Skeletal muscle satellite cell (primary cell): ENCODE measurements around the gene POU3F3.

Experiments used
- H3K27me3 ChIP-seq: 2 replicates; pipeline ENCODE4 v1.7.0; 2013; ENCODE audit warnings: low read length; ENCODE audit not compliant: control insufficient read depth, insufficient read depth
- H3K36me3 ChIP-seq: 2 replicates; pipeline ENCODE4 v1.7.0; 2013; ENCODE audit warnings: mild to moderate bottlenecking, control low read depth, low read length; ENCODE audit not compliant: insufficient read depth
- H3K4me1 ChIP-seq: 2 replicates; pipeline ENCODE4 v1.7.0; 2013; ENCODE audit warnings: low read length; ENCODE audit not compliant: control insufficient read depth, insufficient read depth
- H3K4me2 ChIP-seq: 2 replicates; pipeline ENCODE4 v1.7.0; 2013; ENCODE audit warnings: mild to moderate bottlenecking, low read length
- H3K4me3 ChIP-seq: 2 replicates; pipeline ENCODE4 v1.7.0; 2013; ENCODE audit warnings: low read length
- H3K9ac ChIP-seq: 2 replicates; pipeline ENCODE4 v1.7.0; 2013; ENCODE audit warnings: mild to moderate bottlenecking, low read depth, low read length, moderate library complexity
- H3K9me3 ChIP-seq: replicated peaks from 2 replicates; pipeline ENCODE4 v1.7.0; 2013; ENCODE audit warnings: mild to moderate bottlenecking, control low read depth, low read length

POU3F3 gene

DNA sequence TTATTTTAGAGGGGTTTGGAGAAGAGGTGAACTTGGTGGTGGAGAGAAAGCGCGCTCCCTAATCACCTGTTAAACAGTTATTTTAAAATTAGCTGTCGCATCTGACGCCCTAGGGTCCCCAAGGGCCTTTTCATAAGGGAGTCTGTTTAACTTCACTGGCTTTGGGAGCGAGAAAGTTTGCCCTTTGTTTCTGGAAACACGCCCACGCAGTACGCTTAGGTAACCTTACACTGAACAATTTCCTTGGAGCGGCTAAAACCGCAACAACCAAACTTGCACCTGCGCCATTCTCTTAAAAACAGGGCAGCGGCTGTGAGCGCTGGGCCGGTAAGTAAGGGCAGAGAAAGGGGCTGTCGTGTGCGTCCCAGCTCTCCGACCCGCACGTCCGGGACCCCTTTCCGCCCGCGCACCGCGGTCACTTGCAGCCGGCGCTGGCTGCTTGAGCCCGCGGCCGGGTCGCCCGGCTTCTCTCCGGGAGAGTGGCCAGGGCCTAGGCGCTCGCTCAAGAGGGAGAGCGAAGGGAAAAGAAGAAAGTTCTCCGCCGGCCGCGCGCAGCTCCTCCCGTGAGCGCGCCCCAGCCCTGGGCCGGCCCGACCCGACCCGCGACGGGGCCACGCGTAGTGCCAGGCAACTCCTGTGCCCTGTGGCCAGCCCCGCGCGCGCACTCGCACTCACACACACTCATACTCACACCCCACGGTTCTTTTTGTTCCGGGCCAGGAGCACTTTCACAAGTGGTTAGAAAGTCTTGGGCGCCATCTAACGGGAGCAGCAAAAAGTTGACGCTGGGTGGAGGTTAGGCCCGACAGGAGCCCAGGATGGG lies 19.2 kb downstream of the POU3F3 start:
- Histone ChIP-seq H3K9ac (peak overlapping the region; percentile 60), H3K36me3 (no peaks in the 10 kb centered on the region), H3K4me3 (peak overlapping the region; percentile 77), H3K27me3 (peaks cover 51% of the 10 kb centered on the region), H3K9me3 (no peaks in the 10 kb centered on the region), H3K4me1 (peaks cover 4% of the 10 kb centered on the region), H3K4me2 (peak overlapping the region; percentile 95)

DNA sequence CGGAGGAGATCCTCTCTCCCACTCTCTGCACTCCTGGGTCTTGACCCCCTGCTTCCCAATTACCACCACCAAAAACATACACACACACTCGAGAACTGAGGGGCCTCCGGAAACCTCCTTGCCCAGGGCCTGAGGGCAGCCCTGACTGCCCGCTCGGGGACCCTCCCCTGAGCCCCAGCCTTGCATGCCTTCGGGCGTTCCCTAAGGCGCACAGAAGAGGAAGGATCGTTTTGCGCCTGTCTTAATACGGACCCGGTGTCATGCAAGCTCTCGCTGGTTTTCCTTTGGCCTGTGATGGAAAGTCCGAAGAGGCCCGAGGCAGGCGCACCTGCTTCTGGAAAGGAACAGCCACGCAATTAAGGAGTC lies 19.8 kb downstream of the POU3F3 start:
- Histone ChIP-seq H3K9ac (no peak overlapping the region), H3K4me2 (peak overlapping the region; percentile 95), H3K27me3 (peaks cover 46% of the 10 kb centered on the region), H3K4me1 (peaks cover 4% of the 10 kb centered on the region), H3K36me3 (no peaks in the 10 kb centered on the region), H3K9me3 (no peaks in the 10 kb centered on the region), H3K4me3 (no peak overlapping the region)

DNA sequence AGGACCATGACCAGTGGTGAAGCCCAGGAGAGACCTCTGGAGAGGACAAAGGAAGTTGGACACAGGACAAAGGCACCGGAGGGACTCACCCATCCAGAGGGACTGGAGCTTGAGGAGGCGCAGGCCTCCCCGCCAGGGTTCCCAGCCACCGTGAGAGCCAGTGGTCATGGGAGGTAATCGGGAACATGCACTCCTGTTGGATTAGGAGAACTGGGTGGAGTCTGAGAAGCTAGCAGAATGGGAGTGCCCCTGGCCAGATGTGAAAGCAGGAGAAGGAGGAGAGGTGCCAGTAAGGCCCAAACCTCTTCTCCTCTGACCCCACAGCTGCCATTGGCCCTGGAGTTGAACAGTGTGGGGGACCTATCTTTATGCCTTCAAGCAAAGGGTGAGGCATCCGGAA lies 20.3 kb downstream of the POU3F3 start:
- H3K4me2 ChIP-seq, result no peak overlapping the region
- no peak overlapping the region for H3K9ac ChIP-seq
- H3K4me1 ChIP-seq, result peaks cover 4% of the 10 kb centered on the region
- no peak overlapping the region for H3K4me3 ChIP-seq
- no peaks in the 10 kb centered on the region for H3K36me3 ChIP-seq
- peaks cover 46% of the 10 kb centered on the region for H3K27me3 ChIP-seq
- no peaks in the 10 kb centered on the region for H3K9me3 ChIP-seq

DNA sequence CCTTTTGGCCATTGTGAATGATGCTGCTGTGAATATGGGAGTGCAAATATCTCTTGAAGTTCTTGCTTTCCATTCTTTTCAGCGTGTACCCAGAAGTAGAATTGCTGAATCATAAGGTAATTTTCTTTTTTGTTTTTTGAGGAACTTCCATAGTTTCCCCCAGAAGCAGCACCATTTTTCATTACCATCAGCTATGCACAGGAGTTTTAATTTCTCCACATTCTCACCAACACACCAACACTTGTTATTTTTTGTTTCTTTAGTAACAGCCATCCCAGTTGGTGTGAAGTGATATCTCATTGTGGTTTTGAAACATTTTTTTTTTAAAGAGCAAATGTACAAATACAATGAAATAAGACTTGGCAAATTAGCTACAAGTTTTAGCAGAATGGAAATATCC lies 21.3 kb downstream of the POU3F3 start:
- H3K36me3 ChIP-seq, result no peaks in the 10 kb centered on the region
- H3K27me3 ChIP-seq, result peaks cover 46% of the 10 kb centered on the region
- no peak overlapping the region for H3K4me2 ChIP-seq
- no peak overlapping the region for H3K9ac ChIP-seq
- H3K9me3 ChIP-seq, result no peaks in the 10 kb centered on the region
- H3K4me3 ChIP-seq, result no peak overlapping the region
- peaks cover 4% of the 10 kb centered on the region for H3K4me1 ChIP-seq

DNA sequence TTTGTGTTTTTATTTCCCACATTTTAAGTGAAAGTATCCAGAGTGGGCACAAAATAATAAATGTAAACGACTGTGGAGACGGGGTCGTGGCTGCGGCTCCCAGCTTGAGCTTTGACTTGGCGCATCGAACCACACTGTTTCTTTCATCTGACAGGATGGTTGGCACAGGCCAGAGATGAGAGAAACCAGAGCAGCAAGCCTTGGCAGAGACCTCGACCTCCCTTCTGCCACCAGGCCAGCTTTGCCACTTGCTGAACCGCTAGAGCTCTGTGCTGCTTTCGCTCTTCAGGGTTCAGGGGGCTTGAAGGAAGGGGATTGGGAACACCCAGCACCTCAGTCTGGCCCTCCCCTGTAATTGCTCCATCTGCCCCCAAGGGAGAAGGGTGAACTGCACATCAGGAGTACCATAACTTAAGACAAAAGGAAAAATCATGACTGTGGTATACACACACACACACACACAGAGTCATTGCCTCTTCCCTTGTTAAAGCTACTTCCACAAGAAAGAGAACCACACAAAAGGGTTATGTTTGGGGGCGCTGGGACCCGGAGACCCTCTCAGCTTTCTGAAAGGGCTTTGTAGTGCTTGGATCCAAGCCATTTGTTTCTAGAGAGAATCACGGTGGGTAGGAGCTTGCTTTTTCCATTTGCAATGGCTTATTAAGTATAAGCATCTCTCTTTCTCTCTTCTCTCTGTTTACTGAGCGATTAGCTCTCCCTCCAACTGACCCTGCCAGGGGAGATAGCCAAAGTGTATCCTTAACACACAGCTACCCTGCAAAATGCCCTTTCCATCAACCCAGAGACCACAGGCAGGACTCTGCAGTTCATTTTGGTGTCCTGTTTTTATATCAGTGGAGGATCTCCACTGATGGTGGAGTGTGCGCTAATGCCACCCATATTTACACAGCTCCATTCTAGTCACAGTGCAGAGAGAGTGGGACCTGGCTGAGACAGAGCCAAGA lies 23.0 kb downstream of the POU3F3 start:
- no peak overlapping the region for H3K9ac ChIP-seq
- H3K4me1 ChIP-seq, result peaks cover 4% of the 10 kb centered on the region
- H3K36me3 ChIP-seq, result no peaks in the 10 kb centered on the region
- H3K4me2 ChIP-seq, result no peak overlapping the region
- H3K4me3 ChIP-seq, result no peak overlapping the region
- H3K27me3 ChIP-seq, result peaks cover 34% of the 10 kb centered on the region
- H3K9me3 ChIP-seq, result no peaks in the 10 kb centered on the region

DNA sequence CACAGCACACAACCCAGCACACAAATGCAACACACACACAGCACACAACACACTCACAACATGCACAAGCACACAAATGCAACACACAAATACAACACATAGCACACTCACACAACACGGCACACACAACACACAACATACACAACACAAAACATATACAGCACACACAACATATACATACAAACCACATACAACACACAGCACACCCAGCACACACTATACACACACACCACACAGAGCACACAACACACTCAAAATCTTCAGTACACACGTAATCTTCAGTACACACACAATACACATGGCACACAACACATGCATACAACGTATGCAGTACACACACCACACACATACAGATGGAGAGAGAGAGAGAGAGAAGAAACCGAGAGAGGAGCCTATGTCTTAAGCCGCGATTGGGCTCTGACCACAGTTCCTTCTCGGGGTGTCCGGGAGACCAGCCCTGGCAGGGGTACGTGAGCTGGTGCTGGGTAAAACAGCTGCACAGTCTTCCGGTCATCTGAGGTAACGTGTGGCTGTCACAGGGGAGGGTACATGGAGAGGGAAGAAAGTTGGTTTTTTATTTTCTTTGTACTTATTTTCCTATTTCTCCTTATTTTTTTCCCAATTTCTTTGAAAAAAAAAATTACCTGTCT lies 25.1 kb downstream of the POU3F3 start:
- Histone ChIP-seq H3K27me3 (peaks cover 25% of the 10 kb centered on the region), H3K4me2 (no peak overlapping the region), H3K4me3 (no peak overlapping the region), H3K9ac (no peak overlapping the region), H3K4me1 (no peaks in the 10 kb centered on the region), H3K9me3 (no peaks in the 10 kb centered on the region), H3K36me3 (no peaks in the 10 kb centered on the region)

DNA sequence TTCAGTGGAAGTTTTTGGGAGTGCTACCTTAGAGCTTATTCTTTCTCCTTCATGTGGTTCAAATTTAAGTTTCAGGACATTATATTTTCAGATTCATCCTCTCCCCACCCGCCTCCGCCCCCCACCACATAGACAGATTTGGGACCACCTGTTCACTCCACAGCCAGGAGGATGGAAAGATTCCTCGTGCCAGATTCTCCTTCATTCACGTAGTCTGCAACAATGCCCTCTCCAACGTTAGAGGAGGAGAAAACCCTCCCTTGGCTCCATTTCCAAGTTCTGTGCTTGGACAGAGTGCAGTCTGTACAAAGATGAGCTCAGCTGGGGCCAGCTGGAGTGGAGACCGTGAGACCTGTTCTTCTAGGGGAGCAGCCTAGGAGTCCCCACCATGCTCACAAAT lies 26.2 kb downstream of the POU3F3 start:
- H3K9ac ChIP-seq, result no peak overlapping the region
- no peak overlapping the region for H3K4me2 ChIP-seq
- no peaks in the 10 kb centered on the region for H3K36me3 ChIP-seq
- no peaks in the 10 kb centered on the region for H3K9me3 ChIP-seq
- peaks cover 32% of the 10 kb centered on the region for H3K27me3 ChIP-seq
- no peaks in the 10 kb centered on the region for H3K4me1 ChIP-seq
- no peak overlapping the region for H3K4me3 ChIP-seq

DNA sequence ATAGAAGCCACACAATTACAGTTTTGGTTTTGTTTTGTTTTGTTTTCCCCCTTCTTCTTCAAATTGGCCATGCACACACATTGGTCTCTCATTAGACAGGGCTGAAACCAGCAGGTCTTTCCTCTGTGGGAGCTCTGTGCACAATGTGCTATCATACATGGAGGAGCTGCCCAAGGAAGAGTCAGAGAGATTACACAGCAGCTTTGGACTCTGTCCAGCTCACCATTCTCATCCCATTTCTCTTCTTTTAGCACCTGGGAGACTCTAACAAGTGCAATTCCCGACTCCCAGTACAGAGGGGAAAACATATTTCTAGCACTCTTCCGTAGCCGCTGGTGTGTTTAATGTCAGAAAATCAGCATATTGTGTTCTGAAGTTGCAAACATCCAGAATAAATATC lies 29.4 kb downstream of the POU3F3 start:
- Histone ChIP-seq H3K27me3 (peaks cover 32% of the 10 kb centered on the region), H3K4me2 (no peak overlapping the region)

DNA sequence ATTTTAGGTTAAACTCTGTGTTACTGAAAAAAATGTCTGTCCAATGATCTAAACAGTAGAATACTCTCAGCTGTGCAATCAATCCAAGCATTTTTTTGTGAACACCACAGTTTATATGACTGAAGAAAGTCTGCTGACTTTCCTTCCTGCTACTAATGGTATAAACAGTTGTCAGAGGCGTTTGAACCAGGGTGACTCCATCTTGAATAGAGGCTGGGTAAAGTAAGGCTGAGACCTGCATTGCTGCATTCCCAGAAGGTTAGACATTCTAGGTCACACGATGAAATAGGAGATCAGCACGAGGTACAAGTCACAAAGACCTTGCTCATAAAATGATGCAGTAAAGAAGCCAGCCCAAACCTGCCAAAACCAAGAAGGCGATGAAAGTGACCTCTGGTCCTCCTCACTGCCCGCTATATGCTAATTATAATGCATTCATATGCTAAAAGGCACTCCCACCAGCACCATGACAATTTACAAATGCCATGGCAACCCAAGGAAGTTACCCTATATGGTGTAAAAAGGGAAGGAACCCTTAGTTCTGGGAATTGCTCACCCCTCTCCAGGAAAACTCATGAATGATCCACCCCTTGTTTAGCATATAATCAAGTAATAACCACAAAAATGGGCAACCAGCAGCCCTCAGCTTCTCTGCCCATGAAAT lies 31.3 kb downstream of the POU3F3 start:
- Histone ChIP-seq H3K9ac (no peak overlapping the region), H3K4me2 (no peak overlapping the region), H3K4me1 (no peaks in the 10 kb centered on the region), H3K9me3 (no peaks in the 10 kb centered on the region), H3K27me3 (peaks cover 16% of the 10 kb centered on the region), H3K36me3 (no peaks in the 10 kb centered on the region), H3K4me3 (no peak overlapping the region)

More for the DNA sequence above, 29.4 kb downstream of the POU3F3 start:
- Histone ChIP-seq H3K36me3 (no peaks in the 10 kb centered on the region), H3K9ac (no peak overlapping the region), H3K4me3 (no peak overlapping the region), H3K4me1 (no peaks in the 10 kb centered on the region), H3K9me3 (no peaks in the 10 kb centered on the region)

DNA sequence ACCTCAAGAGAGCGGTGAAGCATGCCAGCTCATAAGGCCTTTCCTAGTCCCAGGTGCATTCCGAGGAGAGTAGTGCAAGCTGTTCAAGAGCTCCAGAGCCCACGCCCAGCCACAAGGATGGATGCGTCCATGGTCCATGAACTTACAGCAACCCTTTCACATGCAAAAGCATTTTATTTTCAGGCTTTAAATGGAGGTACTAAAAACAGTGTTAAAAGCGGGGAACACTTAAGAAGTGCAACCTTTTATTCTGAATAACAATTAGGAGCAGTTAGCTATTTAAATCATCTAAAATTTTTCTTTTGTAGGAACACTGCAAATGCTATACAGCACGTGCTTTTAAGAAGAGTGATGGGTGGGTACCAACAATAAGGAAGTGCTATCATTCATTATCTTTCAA lies 33.8 kb downstream of the POU3F3 start:
- no peak overlapping the region for H3K4me2 ChIP-seq
- H3K4me3 ChIP-seq, result no peak overlapping the region
- H3K9me3 ChIP-seq, result no peaks in the 10 kb centered on the region
- no peak overlapping the region for H3K9ac ChIP-seq
- H3K27me3 ChIP-seq, result peaks cover 11% of the 10 kb centered on the region
- no peaks in the 10 kb centered on the region for H3K4me1 ChIP-seq
- no peaks in the 10 kb centered on the region for H3K36me3 ChIP-seq
